OCI-LY3 (cell line): ENCODE data around the gene POC1B.

Source experiments
- H2AFZ ChIP-seq: fragments of 200-600, 300-600 bp; shearing (Covaris generic); 2 replicates; pipeline ENCODE4 v1.6.0; 2014; ENCODE audit warnings: antibody characterized with exemption, low read depth, low read length
- H3K27ac ChIP-seq: fragments of 200-600, 300-600 bp; sonication (generic); 2 replicates; pipeline ENCODE4 v1.5.1; 2014; ENCODE audit warnings: mild to moderate bottlenecking, low read length, moderate library complexity, mixed read lengths
- H3K27me3 ChIP-seq: fragments of 200-600, 300-600 bp; sonication (generic); 2 replicates; pipeline ENCODE4 v1.6.1; 2014; ENCODE audit warnings: low read depth, low read length, mixed read lengths
- H3K36me3 ChIP-seq: fragments of 200-600, 300-600 bp; sonication (generic); replicated peaks from 2 replicates; pipeline ENCODE3; 2014; ENCODE audit warnings: low read depth, low read length, mixed read lengths
- H3K4me1 ChIP-seq: fragments of 300-600, 200-600 bp; sonication (generic); 2 replicates; pipeline ENCODE4 v1.6.1; 2014; ENCODE audit warnings: low read length, mixed read lengths
- H3K4me2 ChIP-seq: fragments of 200-600, 300-600 bp; sonication (generic); 2 replicates; pipeline ENCODE4 v1.6.1; 2014; ENCODE audit warnings: low read length, mixed read lengths
- H3K4me3 ChIP-seq: fragments of 300-600, 200-600 bp; sonication (generic); 2 replicates; pipeline ENCODE4 v1.5.1; 2014; ENCODE audit warnings: antibody characterized with exemption, mild to moderate bottlenecking, low read length, moderate library complexity
- H3K79me2 ChIP-seq: fragments of 300-600, 200-600 bp; shearing (Covaris generic); 2 replicates; pipeline ENCODE4 v1.6.1; 2014; ENCODE audit warnings: mild to moderate bottlenecking, low read length, mixed read lengths
- H3K9ac ChIP-seq: fragments of 300-600, 200-600 bp; shearing (Covaris generic); 2 replicates; pipeline ENCODE4 v1.6.0; 2014; ENCODE audit warnings: mild to moderate bottlenecking, low read length, moderate library complexity
- H3K9me3 ChIP-seq: fragments of 200-600, 300-600 bp; shearing (Covaris generic); 2 replicates; pipeline ENCODE4 v1.6.1; 2014; ENCODE audit warnings: low read length, mixed read lengths; ENCODE audit not compliant: insufficient read depth
- H4K20me1 ChIP-seq: fragments of 200-600, 300-600 bp; sonication (generic); 2 replicates; pipeline ENCODE4 v1.6.1; 2016; ENCODE audit warnings: low read length, mixed read lengths; ENCODE audit not compliant: insufficient read depth
- CTCF ChIP-seq: fragments of 200-600, 300-600 bp; sonication (generic); IDR thresholded peaks from 2 replicates; pipeline ENCODE4 v1.5.1; 2014; ENCODE audit warnings: antibody characterized with exemption, low read length, low read depth
- EZH2phosphoT487 ChIP-seq: fragments of 200-600 bp; shearing (Covaris generic); IDR thresholded peaks from 2 replicates; pipeline ENCODE4 v1.6.1; 2018; ENCODE audit warnings: antibody characterized with exemption, mixed run types, low read depth

POC1B gene

GRCh38 chr12:89504560-89505346, 21.1 kb downstream of the POC1B start:
- Histone ChIP-seq H3K27me3 (no peaks in the 10 kb centered on the region), H4K20me1 (no peaks in the 10 kb centered on the region), H3K4me2 (no peak overlapping the region), H2AFZ (no peak overlapping the region), H3K36me3 (no peaks in the 10 kb centered on the region), H3K27ac (no peak overlapping the region), H3K9me3 (no peaks in the 10 kb centered on the region), H3K9ac (no peak overlapping the region), H3K79me2 (no peaks in the 10 kb centered on the region), H3K4me3 (no peak overlapping the region), H3K4me1 (no peaks in the 10 kb centered on the region)
- TF ChIP-seq EZH2phosphoT487 (no peak), CTCF (no peak)

- H3K36me3 ChIP-seq: no peaks in the 10 kb centered on the region
- H3K9ac ChIP-seq: no peak overlapping the region
- H3K4me1 ChIP-seq: no peaks in the 10 kb centered on the region
- H3K27ac ChIP-seq: no peak overlapping the region
- no peak overlapping the region for H3K4me2 ChIP-seq
- no peak overlapping the region for H3K4me3 ChIP-seq
- no peaks in the 10 kb centered on the region for H4K20me1 ChIP-seq
- no peaks in the 10 kb centered on the region for H3K9me3 ChIP-seq
- no peaks in the 10 kb centered on the region for H3K79me2 ChIP-seq
- TF ChIP-seq EZH2phosphoT487 (no peak), CTCF (no peak)
- H3K27me3 ChIP-seq: no peaks in the 10 kb centered on the region
- no peak overlapping the region for H2AFZ ChIP-seq
These were observed 24.1 kb downstream of the POC1B start for GRCh38 chr12:89501793-89502192.

DNA sequence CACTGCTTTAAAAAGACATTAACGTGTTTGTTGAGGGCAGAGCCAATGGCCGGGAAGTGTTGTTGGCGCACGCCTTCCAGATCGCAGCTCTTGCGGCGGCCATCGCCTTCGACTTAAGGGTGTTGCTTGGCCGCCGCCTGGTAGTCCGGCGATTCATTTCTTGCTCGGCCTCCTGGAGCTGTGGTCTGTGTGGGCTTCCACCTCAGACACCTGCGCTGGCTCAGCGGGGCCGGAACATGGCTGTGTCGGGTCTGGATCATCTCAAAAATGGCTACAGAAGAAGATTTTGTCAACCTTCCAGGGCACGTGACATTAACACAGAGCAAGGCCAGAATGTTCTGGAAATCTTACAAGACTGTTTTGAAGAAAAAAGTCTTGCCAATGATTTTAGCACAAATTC, 26.0 kb downstream of the POC1B start:
- Histone ChIP-seq H2AFZ (no peak overlapping the region), H3K27me3 (no peaks in the 10 kb centered on the region), H3K9me3 (no peaks in the 10 kb centered on the region), H3K27ac (no peak overlapping the region), H3K36me3 (no peaks in the 10 kb centered on the region), H3K4me1 (no peaks in the 10 kb centered on the region), H3K79me2 (no peaks in the 10 kb centered on the region), H3K4me2 (no peak overlapping the region), H3K9ac (no peak overlapping the region), H4K20me1 (no peaks in the 10 kb centered on the region), H3K4me3 (no peak overlapping the region)
- no peak for TF ChIP-seq EZH2phosphoT487
- TF ChIP-seq CTCF: no peak

DNA sequence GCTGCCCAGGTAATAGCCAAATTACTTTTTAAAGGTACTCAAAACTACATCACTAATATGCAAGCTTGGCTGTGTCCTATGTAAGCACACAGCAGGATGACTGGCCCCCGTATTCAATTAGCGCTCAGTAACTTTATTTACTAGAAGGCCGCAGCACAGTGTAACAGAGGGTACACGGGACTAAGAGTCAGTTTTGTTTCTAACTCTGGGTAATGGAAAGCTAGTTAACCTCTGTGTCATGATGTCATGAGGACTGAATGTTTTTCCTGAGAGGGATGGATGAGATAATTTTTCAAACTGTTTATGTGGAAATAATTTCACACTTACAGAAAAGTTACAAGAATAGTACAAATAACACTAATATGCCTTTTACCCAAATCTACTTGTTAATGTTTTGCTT, 28.4 kb downstream of the POC1B start:
- Histone ChIP-seq H3K4me1 (no peaks in the 10 kb centered on the region), H3K27me3 (no peaks in the 10 kb centered on the region), H3K9me3 (no peaks in the 10 kb centered on the region), H3K4me2 (no peak overlapping the region), H3K4me3 (no peak overlapping the region), H3K9ac (no peak overlapping the region), H3K36me3 (no peaks in the 10 kb centered on the region), H4K20me1 (no peaks in the 10 kb centered on the region), H3K27ac (no peak overlapping the region), H3K79me2 (no peaks in the 10 kb centered on the region), H2AFZ (no peak overlapping the region)
- TF ChIP-seq EZH2phosphoT487: no peak
- TF ChIP-seq CTCF: no peak
